H1 (cell line): ENCODE results near the gene ABL1. TPM values are rescaled to one million over a fixed set of nuclear protein-coding genes. Genes with fewer than 3 reads are reported as not detected.

Source experiments
- CTCF ChIA-PET: fragments of 300-600 bp; sonication (Branson Sonifier 250); formaldehyde crosslinking; loops from one replicate; lab custom pipeline; 2021; ENCODE audit not compliant: partially characterized antibody; lab: Charles Lee
- POLR2A ChIA-PET: fragments of 300-600 bp; sonication (Branson Sonifier 250); formaldehyde crosslinking; loops from one replicate; lab custom pipeline; 2021; ENCODE audit warnings: inconsistent platforms; ENCODE audit not compliant: partially characterized antibody; lab: Charles Lee
- DNase-seq, 2 experiments: peaks; one replicate each; pipeline versions ENCODE4 v3.0.0 to v3.0.0-alpha.2; 2010 to 2022; ENCODE audit warnings: low spot score in 2 of 2, low read depth in 1 of 2, mixed read lengths in 1 of 2
- FAIRE-seq: peaks from 2 replicates; lab custom pipeline; 2011; peaks lifted over from hg19 to GRCh38; lab: Jason Lieb, UNC
- H2AFZ ChIP-seq: 2 replicates; pipeline ENCODE4 v1.8.1; 2012; ENCODE audit warnings: low read length, inconsistent platforms
- H2AK5ac ChIP-seq: 2 replicates; pipeline ENCODE4 v1.6.1; 2013; ENCODE audit warnings: low read depth, low read length
- H2BK120ac ChIP-seq: replicated peaks from 2 replicates; pipeline ENCODE3; 2013; ENCODE audit warnings: low read depth, low read length, inconsistent platforms
- H2BK12ac ChIP-seq: 2 replicates; pipeline ENCODE4 v1.6.1; 2013; ENCODE audit warnings: low read depth, low read length
- H2BK15ac ChIP-seq: 2 replicates; pipeline ENCODE4 v1.6.1; 2013; ENCODE audit warnings: low read length
- H2BK20ac ChIP-seq: 2 replicates; pipeline ENCODE4 v1.6.1; 2013; ENCODE audit warnings: low read length
- H2BK5ac ChIP-seq: 2 replicates; pipeline ENCODE4 v1.6.1; 2013; ENCODE audit warnings: low read depth, low read length
- H3K14ac ChIP-seq: 2 replicates; pipeline ENCODE4 v1.6.1; 2013; ENCODE audit warnings: inconsistent platforms; ENCODE audit not compliant: insufficient read length
- H3K18ac ChIP-seq: 2 replicates; pipeline ENCODE4 v1.6.1; 2013; ENCODE audit warnings: low read length; ENCODE audit errors: extremely low read depth
- H3K23ac ChIP-seq: 2 replicates; pipeline ENCODE4 v1.6.1; 2013; ENCODE audit warnings: inconsistent platforms; ENCODE audit not compliant: insufficient read length
- H3K23me2 ChIP-seq: 2 replicates; pipeline ENCODE4 v1.6.1; 2013; ENCODE audit warnings: low read depth, low read length
- H3K27ac ChIP-seq: 2 replicates; pipeline ENCODE4 v1.6.1; 2011; ENCODE audit warnings: low read depth, low read length, inconsistent platforms
- H3K27me3 ChIP-seq, 4 experiments: replicated peaks in 1 of 4; 1 replicate in 1 of 4; 2 replicates in 3 of 4; pipeline versions ENCODE4 v1.6.1 to v1.8.1; 2011 to 2013; ENCODE audit warnings: low read length in 3 of 4, mild to moderate bottlenecking in 3 of 4, inconsistent platforms in 2 of 4, mixed read lengths in 2 of 4, moderate library complexity in 1 of 4; ENCODE audit not compliant: control insufficient read depth in 3 of 4, insufficient read depth in 3 of 4; ENCODE audit errors: extremely low read depth in 1 of 4
- H3K36me3 ChIP-seq, 4 experiments: 2 replicates each; pipeline versions ENCODE4 v1.6.1 to v1.8.1; 2011 to 2013; ENCODE audit warnings: mild to moderate bottlenecking in 4 of 4, low read length in 3 of 4, moderate library complexity in 2 of 4, control low read depth in 1 of 4, inconsistent platforms in 1 of 4; ENCODE audit not compliant: insufficient read depth in 4 of 4, control insufficient read depth in 2 of 4
- H3K4ac ChIP-seq: replicated peaks from 2 replicates; pipeline ENCODE3; 2013; ENCODE audit warnings: low read length, low read depth, mixed read lengths, inconsistent platforms; ENCODE audit not compliant: insufficient read length
- H3K4me1 ChIP-seq, 4 experiments: replicated peaks in 1 of 4; 1 replicate in 1 of 4; 2 replicates in 3 of 4; pipeline versions ENCODE4 v1.6.1 to v1.8.1; 2011 to 2013; ENCODE audit warnings: low read length in 3 of 4, inconsistent platforms in 2 of 4, mixed read lengths in 1 of 4; ENCODE audit not compliant: insufficient read depth in 4 of 4, control insufficient read depth in 3 of 4
- H3K4me2 ChIP-seq, 2 experiments: 2 replicates each; pipeline versions ENCODE4 v1.6.1 to v1.8.1; 2011 to 2013; ENCODE audit warnings: low read depth in 2 of 2, low read length in 2 of 2, control low read depth in 1 of 2, inconsistent platforms in 1 of 2, mild to moderate bottlenecking in 1 of 2; ENCODE audit not compliant: insufficient read depth in 1 of 2
- H3K4me3 ChIP-seq, 4 experiments: fragments of 200-600, 300-600 bp in 1 of 4; sonication (generic), shearing (Covaris generic), sonication (Bioruptor Twin) in 1 of 4; 2 replicates each; pipeline versions ENCODE4 v1.5.1 to v1.8.1; 2011 to 2016; ENCODE audit warnings: low read length in 4 of 4, low read depth in 3 of 4, control low read depth in 2 of 4, inconsistent platforms in 2 of 4, mild to moderate bottlenecking in 2 of 4, mixed read lengths in 1 of 4, moderate library complexity in 1 of 4; ENCODE audit not compliant: insufficient read depth in 2 of 4; ENCODE audit errors: extremely low read depth in 1 of 4
- H3K56ac ChIP-seq: replicated peaks from 2 replicates; pipeline ENCODE3; 2013; ENCODE audit warnings: low read depth, mild to moderate bottlenecking, mixed read lengths, low read length, inconsistent platforms; ENCODE audit not compliant: insufficient read length
- H3K79me1 ChIP-seq: 2 replicates; pipeline ENCODE4 v1.6.1; 2013; ENCODE audit warnings: low read depth, low read length, control low read depth
- H3K79me2 ChIP-seq, 2 experiments: 2 replicates each; pipeline versions ENCODE4 v1.6.1 to v1.8.1; 2012 to 2013; ENCODE audit warnings: low read length in 2 of 2, mild to moderate bottlenecking in 2 of 2, inconsistent platforms in 1 of 2; ENCODE audit not compliant: insufficient read depth in 2 of 2, control insufficient read depth in 1 of 2
- H3K9ac ChIP-seq, 4 experiments: replicated peaks in 1 of 4; 1 replicate in 1 of 4; 2 replicates in 3 of 4; pipeline versions ENCODE4 v1.6.1 to v1.8.1; 2011 to 2013; ENCODE audit warnings: low read depth in 3 of 4, low read length in 3 of 4, control low read depth in 2 of 4, mild to moderate bottlenecking in 2 of 4, moderate library complexity in 2 of 4, inconsistent platforms in 1 of 4; ENCODE audit errors: extremely low read depth in 1 of 4
- H3K9me3 ChIP-seq, 2 experiments: 2 replicates each; pipeline versions ENCODE4 v1.6.1 to v1.8.1; 2012 to 2013; ENCODE audit warnings: mild to moderate bottlenecking in 2 of 2, moderate library complexity in 2 of 2, control low read depth in 1 of 2, inconsistent platforms in 1 of 2, low read depth in 1 of 2, low read length in 1 of 2, mixed read lengths in 1 of 2; ENCODE audit not compliant: insufficient read depth in 2 of 2
- H4K20me1 ChIP-seq, 2 experiments: replicated peaks in 1 of 2; 2 replicates each; pipeline versions ENCODE3 to v1.8.1; 2011 to 2013; ENCODE audit warnings: inconsistent platforms in 2 of 2, low read length in 2 of 2, mild to moderate bottlenecking in 1 of 2; ENCODE audit not compliant: insufficient read depth in 2 of 2, control insufficient read depth in 1 of 2
- H4K5ac ChIP-seq: 2 replicates; pipeline ENCODE4 v1.6.1; 2013; ENCODE audit warnings: low read length, low read depth, mixed read lengths, inconsistent platforms; ENCODE audit not compliant: insufficient read length
- H4K8ac ChIP-seq: 2 replicates; pipeline ENCODE4 v1.8.0; 2013; ENCODE audit warnings: mild to moderate bottlenecking, moderate library complexity, low read length, inconsistent platforms; ENCODE audit not compliant: insufficient read depth; ENCODE audit errors: extremely low read depth
- H4K91ac ChIP-seq: replicated peaks from 2 replicates; pipeline ENCODE3; 2013; ENCODE audit warnings: low read length, mixed read lengths, inconsistent platforms; ENCODE audit not compliant: insufficient read length
- ATF2 ChIP-seq: IDR thresholded peaks from 2 replicates; pipeline ENCODE4 v1.6.1; 2012; ENCODE audit warnings: low read length, inconsistent platforms
- ATF3 ChIP-seq: IDR thresholded peaks from 2 replicates; pipeline ENCODE4 v1.6.1; 2011; ENCODE audit warnings: low read depth, mild to moderate bottlenecking, low read length; ENCODE audit not compliant: insufficient read depth
- BACH1 ChIP-seq: IDR thresholded peaks from 2 replicates; pipeline ENCODE4 v1.6.1; 2012; ENCODE audit warnings: low read length, improper control_type of control experiment
- JUND ChIP-seq: IDR thresholded peaks from 2 replicates; pipeline ENCODE4 v1.6.1; 2011; ENCODE audit warnings: mild to moderate bottlenecking, improper control_type of control experiment, low read length
- RNF2 ChIP-seq: fragments of 200-900, 300-1000 bp; sonication (generic); IDR thresholded peaks from 2 replicates; pipeline ENCODE4 v1.7.1; 2016; ENCODE audit warnings: borderline replicate concordance, low read depth, mild to moderate bottlenecking, antibody characterized with exemption, low read length; ENCODE audit not compliant: poor library complexity, severe bottlenecking; ENCODE audit errors: missing control alignments
- SRF ChIP-seq: IDR thresholded peaks from 2 replicates; pipeline ENCODE4 v1.6.1; 2011; ENCODE audit warnings: mild to moderate bottlenecking, low read depth, low read length, moderate library complexity
- USF2 ChIP-seq: IDR thresholded peaks from 2 replicates; pipeline ENCODE4 v1.6.1; 2011; ENCODE audit warnings: low read length, improper control_type of control experiment
- WGBS, 2 experiments: shearing (Covaris generic) in 1 of 2; methylation state at CpG; one replicate each; pipeline versions ENCODE4 v1.1.6 to v1.1.7; 2013 to 2015; ENCODE audit warnings: low lambda C conversion rate in 2 of 2, mixed read lengths in 2 of 2, inconsistent platforms in 1 of 2, low coverage in 1 of 2, missing lambda C conversion rate in 1 of 2; ENCODE audit not compliant: insufficient replicate concordance in 2 of 2, insufficient coverage in 1 of 2, insufficient read length in 1 of 2; ENCODE audit errors: extremely low coverage in 1 of 2, missing lambda C conversion rate in 1 of 2; 5-methylcytosine and 5-hydroxymethylcytosine counted together
- polyA plus RNA-seq, 7 experiments: library from polyadenylated mRNA; depleted of rRNA in 3 of 7; stranded (reverse) in 5 of 7; unstranded in 2 of 7; fragments of >200 nt in 5 of 7; fragments of 200-250 nt in 2 of 7; gene quantifications; 1 replicate in 5 of 7; 2 replicates in 1 of 7; 4 replicates in 1 of 7; pipeline versions ENCODE4 v1.2.1 to v1.2.3, GENCODE V29; 2011 to 2013; ENCODE audit warnings: missing spikeins in 2 of 7, mixed read lengths in 2 of 7
- total RNA-seq: library from RNA; stranded (reverse); fragmentation: NEBNext Ultra II Directional; extraction: Animal tissue kit (Norgen Biotek cat#: 25700); gene quantifications from 2 replicates; pipeline ENCODE4 v1.2.1, GENCODE V29; 2021

Gene ABL1
- total and polyA plus RNA-seq, 2 of the 8 experiments (the other 6 are each of a cell fraction or from before 2014, with no cell fraction given): 35.3 to 104 TPM

- no peak overlapping the region; the same call in 1 of the 2 replicates for H2BK5ac ChIP-seq
- no peak overlapping the region for H2BK12ac ChIP-seq
- H2AK5ac ChIP-seq: no peak overlapping the region
- H2AFZ ChIP-seq: no peak overlapping the region
- peaks cover 0 to 41% of the 10 kb centered on the region in 2 experiments; a peak in 2 of 4 replicates for H3K79me2 ChIP-seq
- no peak overlapping the region for H3K4me3 ChIP-seq
- no peak overlapping the region for H3K23ac ChIP-seq
- H3K56ac ChIP-seq: no peak overlapping the region
- H3K9ac ChIP-seq: no peak overlapping the region
- peaks cover 16 to 26% of the 10 kb centered on the region in 2 experiments for H4K20me1 ChIP-seq
- H3K4me2 ChIP-seq: no peak overlapping the region
- H4K91ac ChIP-seq: no peak overlapping the region
- H2BK120ac ChIP-seq: no peak overlapping the region
- peaks cover 5% of the 10 kb centered on the region; the same call in 1 of the 2 replicates for H3K79me1 ChIP-seq
- no peak overlapping the region for H3K27ac ChIP-seq
- CTCF ChIA-PET: interaction anchor here (0.6 to 2.5 kb wide), 18 partner anchors 8 to 157 kb away, joined by 3 to 15 read pairs (median 3); no protein-coding TSS in a partner anchor
- no peak overlapping the region for H3K18ac ChIP-seq
- no peaks in the 10 kb centered on the region for H3K23me2 ChIP-seq
- H4K8ac ChIP-seq: no peak overlapping the region
- 90% methylated on average over 22 of the region's 22 CpGs; no CpG with 5 or more reads in 1 of the 2 experiments for WGBS, 2 experiments
- H3K4me1 ChIP-seq: 0 out of 7 replicates have a peak, but pooled peaks cover 0 to 3% (median 0%) of the 10 kb centered on the region in 4 experiments
- no peaks in the 10 kb centered on the region for H3K27me3 ChIP-seq
- no peaks in the 10 kb centered on the region for H3K9me3 ChIP-seq
- no peak overlapping the region for H2BK15ac ChIP-seq
- FAIRE-seq (no peak), DNase-seq (no peak)
- H4K5ac ChIP-seq: no peak overlapping the region
- no peak overlapping the region for H3K14ac ChIP-seq
- POLR2A ChIA-PET: interaction anchor here (0.6 to 2.3 kb wide), 5 partner anchors 12 to 184 kb away, joined by 3 to 8 read pairs (median 3); no protein-coding TSS in a partner anchor
- H3K36me3 ChIP-seq: peaks cover 19 to 35% (median 31%) of the 10 kb centered on the region in 4 experiments
- no peak overlapping the region for H2BK20ac ChIP-seq
- H3K4ac ChIP-seq: no peak overlapping the region
- no peak for TF ChIP-seq BACH1
- no peak for TF ChIP-seq SRF
- no peak for TF ChIP-seq JUND
- no peak for TF ChIP-seq ATF2
- no peak for TF ChIP-seq RNF2
- no peak for TF ChIP-seq ATF3
- TF ChIP-seq USF2: no peak
Measured at GRCh38 chr9:130857864-130858738, 23.0 kb downstream of the ABL1 start.
